ENCODE results near the gene MAPK4. TPM values are rescaled to one million over a fixed set of nuclear protein-coding genes. Genes with fewer than 3 reads are reported as not detected.

Gene MAPK4
- total and polyA plus RNA-seq, 10 of the 15 experiments (the other 5 are each of a cell fraction or from before 2014, with no cell fraction given) = 0.03 to 0.11 (median 0.06) TPM; not detected in 4

- CTCF ChIA-PET = interaction anchor here (1.5 kb wide), 1 partner anchor 11 kb away, joined by 4 read pairs; no protein-coding TSS in a partner anchor
- no peak for FAIRE-seq
Observed at GRCh38 chr18:50663626-50664441, 103.9 kb downstream of the MAPK4 start.

DNA sequence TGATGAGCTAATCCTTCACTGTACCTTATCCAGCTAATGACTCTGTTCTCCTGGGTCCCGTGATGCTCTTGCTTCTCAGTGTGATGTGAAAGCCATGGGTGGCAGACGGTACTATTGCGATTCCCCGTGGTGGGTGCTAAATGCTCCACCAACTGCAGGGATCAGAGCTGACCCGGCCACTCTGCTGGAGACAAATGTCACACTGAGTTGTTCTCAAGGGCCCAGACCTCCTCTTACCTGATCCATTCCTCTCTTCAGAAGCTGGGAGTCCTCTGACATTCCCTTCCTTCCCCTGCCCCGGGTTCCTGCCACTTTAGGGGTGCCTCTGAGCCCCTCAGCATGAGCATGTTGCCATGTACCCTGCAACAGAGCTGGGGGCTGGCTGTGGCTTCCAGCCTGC lies 105.1 kb downstream of the MAPK4 start:
- ChIA-PET CTCF (no interaction called here), POLR2A (no interaction called here), SMC1A (ENCODE audit: uncharacterized antibody, unreplicated experiment) (no interaction called here), RAD21 (ENCODE audit: unreplicated experiment) (no interaction called here)
- no peak for TF ChIP-seq GABPA (IDR thresholded peaks at IDR 0.05; ENCODE audit: low read depth)
- 30% methylated on average over 6 of the region's 6 CpGs for WGBS (ENCODE audit: insufficient coverage, insufficient replicate concordance, low lambda C conversion rate, missing lambda C conversion rate)
- H2AFZ ChIP-seq (ENCODE audit: control insufficient read depth, low read depth, low read length) = no peak overlapping the region
- no peak overlapping the region for H3K27ac ChIP-seq (ENCODE audit: control insufficient read depth, insufficient read depth)
- H3K79me2 ChIP-seq (ENCODE audit: control insufficient read depth, insufficient read depth, low read length) = no peaks in the 10 kb centered on the region
- no peaks in the 10 kb centered on the region for H3K4me1 ChIP-seq (ENCODE audit: control insufficient read depth, insufficient read depth, low read length)
- FAIRE-seq (no peak), ATAC-seq (no peak), DNase-seq (ENCODE audit: low read depth, low spot score) (no peak)
- no peaks in the 10 kb centered on the region for H3K36me3 ChIP-seq (ENCODE audit: control insufficient read depth in 2 of 2, insufficient read depth in 2 of 2, low read length in 1 of 2)
- no peaks in the 10 kb centered on the region; a peak in 1 of 4 replicates for H3K27me3 ChIP-seq (replicated peaks in 1 of 2; ENCODE audit: control insufficient read depth in 2 of 2, insufficient read depth in 2 of 2, low read length in 1 of 2)
- in situ Hi-C loops (cut with MboI) (no loop called here), intact Hi-C loops (cut with micrococcal nuclease; ENCODE audit: unreplicated experiment) (no loop called here)
- no TSS peak for BruUV-seq (replicated peaks)
- H4K20me1 ChIP-seq (ENCODE audit: control insufficient read depth, insufficient read depth) = no peaks in the 10 kb centered on the region
- H3K4me2 ChIP-seq (ENCODE audit: control insufficient read depth, insufficient read depth) = no peak overlapping the region
- H3K4me3 ChIP-seq = no peak overlapping the region
- no peak overlapping the region for H3K9ac ChIP-seq (ENCODE audit: control insufficient read depth, insufficient read depth, low read length)
- H3K9me3 ChIP-seq (replicated peaks; ENCODE audit: control insufficient read depth, insufficient read depth, low read length) = peaks cover 3% of the 10 kb centered on the region; the same call in 2 of the 3 replicates

More at GRCh38 chr18:50663626-50664441, 103.9 kb downstream of the MAPK4 start:
- RAD21 ChIA-PET (ENCODE audit: unreplicated experiment) = no interaction called here
- WGBS (ENCODE audit: insufficient coverage, insufficient replicate concordance, low lambda C conversion rate, missing lambda C conversion rate) = 60% methylated on average over 40 of the region's 40 CpGs
- intact Hi-C loops (cut with micrococcal nuclease; ENCODE audit: unreplicated experiment) = loop anchor here (5.0 kb wide), 1 partner anchor 118 kb away; no protein-coding TSS in a partner anchor
- Histone ChIP-seq H3K4me2 (ENCODE audit: control insufficient read depth, insufficient read depth) (no peak overlapping the region), H3K36me3 (ENCODE audit: control insufficient read depth in 2 of 2, insufficient read depth in 2 of 2, low read length in 1 of 2) (no peaks in the 10 kb centered on the region), H3K9ac (ENCODE audit: control insufficient read depth, insufficient read depth, low read length) (no peak overlapping the region), H4K20me1 (ENCODE audit: control insufficient read depth, insufficient read depth) (no peaks in the 10 kb centered on the region), H3K27ac (ENCODE audit: control insufficient read depth, insufficient read depth) (no peak overlapping the region), H3K9me3 (replicated peaks; ENCODE audit: control insufficient read depth, insufficient read depth, low read length) (peaks cover 3% of the 10 kb centered on the region; the same call in 2 of the 3 replicates), H3K27me3 (replicated peaks in 1 of 2; ENCODE audit: control insufficient read depth in 2 of 2, insufficient read depth in 2 of 2, low read length in 1 of 2) (no peaks in the 10 kb centered on the region; a peak in 1 of 4 replicates), H3K4me3 (no peak overlapping the region), H3K79me2 (ENCODE audit: control insufficient read depth, insufficient read depth, low read length) (no peaks in the 10 kb centered on the region), H2AFZ (ENCODE audit: control insufficient read depth, low read depth, low read length) (no peak overlapping the region), H3K4me1 (ENCODE audit: control insufficient read depth, insufficient read depth, low read length) (no peaks in the 10 kb centered on the region)
- no peak for DNase-seq (ENCODE audit: low read depth, low spot score)
- SMC1A ChIA-PET (ENCODE audit: uncharacterized antibody, unreplicated experiment) = no interaction called here
- no TSS peak for BruUV-seq (replicated peaks)
- no peak for TF ChIP-seq GABPA (IDR thresholded peaks at IDR 0.05; ENCODE audit: low read depth)
- POLR2A ChIA-PET = interaction anchor here (0.5 kb wide), 1 partner anchor 28 kb away, joined by 4 read pairs; no protein-coding TSS in a partner anchor
- ATAC-seq = no peak
- in situ Hi-C loops (cut with MboI) = no loop called here

Measured in GM12878 (cell line).